AG09319 (cell line): Measurements from ENCODE around the gene ENPEP.

ENCODE experiments used
- DNase-seq: peaks from one replicate; pipeline ENCODE4 v3.0.0-alpha.2; 2010; ENCODE audit warnings: low read depth; ENCODE audit errors: extremely low read depth
- TF ChIP-seq, protein P1 (sequence below): IDR thresholded peaks from 2 replicates; pipeline ENCODE4 v1.5.1; 2011; ENCODE audit warnings: low read depth, mild to moderate bottlenecking, inconsistent platforms, low read length, moderate library complexity

ENPEP gene

GRCh38 chr4:110514889-110515479 is 39.0 kb downstream of the ENPEP start:
- TF ChIP-seq, protein P1, sequence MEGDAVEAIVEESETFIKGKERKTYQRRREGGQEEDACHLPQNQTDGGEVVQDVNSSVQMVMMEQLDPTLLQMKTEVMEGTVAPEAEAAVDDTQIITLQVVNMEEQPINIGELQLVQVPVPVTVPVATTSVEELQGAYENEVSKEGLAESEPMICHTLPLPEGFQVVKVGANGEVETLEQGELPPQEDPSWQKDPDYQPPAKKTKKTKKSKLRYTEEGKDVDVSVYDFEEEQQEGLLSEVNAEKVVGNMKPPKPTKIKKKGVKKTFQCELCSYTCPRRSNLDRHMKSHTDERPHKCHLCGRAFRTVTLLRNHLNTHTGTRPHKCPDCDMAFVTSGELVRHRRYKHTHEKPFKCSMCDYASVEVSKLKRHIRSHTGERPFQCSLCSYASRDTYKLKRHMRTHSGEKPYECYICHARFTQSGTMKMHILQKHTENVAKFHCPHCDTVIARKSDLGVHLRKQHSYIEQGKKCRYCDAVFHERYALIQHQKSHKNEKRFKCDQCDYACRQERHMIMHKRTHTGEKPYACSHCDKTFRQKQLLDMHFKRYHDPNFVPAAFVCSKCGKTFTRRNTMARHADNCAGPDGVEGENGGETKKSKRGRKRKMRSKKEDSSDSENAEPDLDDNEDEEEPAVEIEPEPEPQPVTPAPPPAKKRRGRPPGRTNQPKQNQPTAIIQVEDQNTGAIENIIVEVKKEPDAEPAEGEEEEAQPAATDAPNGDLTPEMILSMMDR: peak; percentile 64
- DNase-seq: no peak

GRCh38 chr4:110515676-110516075 is 39.7 kb downstream of the ENPEP start:
- no peak for DNase-seq
- TF ChIP-seq, protein P1: no peak

- no peak for DNase-seq
- TF ChIP-seq, protein P1: peak; percentile 82
These were observed 40.4 kb downstream of the ENPEP start for GRCh38 chr4:110516106-110516922.

DNA sequence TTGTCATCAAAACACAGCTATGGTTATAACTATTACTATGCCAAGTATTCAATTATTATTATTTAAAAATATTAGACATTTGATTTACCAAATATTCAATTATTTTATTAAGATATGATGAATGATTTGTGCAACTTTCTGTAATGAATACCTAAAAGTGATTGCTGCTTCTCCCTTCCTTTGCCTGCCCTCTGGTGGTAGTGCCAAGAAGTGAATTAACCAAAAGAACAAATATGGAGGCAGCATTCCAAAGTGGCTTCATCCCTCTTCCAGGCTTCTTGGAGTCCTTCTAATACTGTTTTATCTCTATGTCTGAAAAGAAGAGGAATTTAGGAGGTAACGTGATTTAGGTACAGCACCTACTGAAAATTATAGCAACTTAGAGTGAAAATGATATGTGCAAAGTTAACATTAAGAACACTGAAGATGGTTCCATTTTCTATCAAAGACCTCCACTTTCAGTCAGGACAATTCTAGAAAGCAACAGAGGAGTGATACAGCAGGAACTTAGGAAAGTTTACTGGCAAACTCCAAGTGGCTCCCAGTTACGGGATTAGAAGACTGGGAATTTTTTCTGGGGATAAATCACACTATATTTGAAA is 43.0 kb downstream of the ENPEP start:
- TF ChIP-seq, protein P1: peak; percentile 67
- no peak for DNase-seq

- no peak for DNase-seq
These were observed 44.9 kb downstream of the ENPEP start for GRCh38 chr4:110520886-110521285.

DNA sequence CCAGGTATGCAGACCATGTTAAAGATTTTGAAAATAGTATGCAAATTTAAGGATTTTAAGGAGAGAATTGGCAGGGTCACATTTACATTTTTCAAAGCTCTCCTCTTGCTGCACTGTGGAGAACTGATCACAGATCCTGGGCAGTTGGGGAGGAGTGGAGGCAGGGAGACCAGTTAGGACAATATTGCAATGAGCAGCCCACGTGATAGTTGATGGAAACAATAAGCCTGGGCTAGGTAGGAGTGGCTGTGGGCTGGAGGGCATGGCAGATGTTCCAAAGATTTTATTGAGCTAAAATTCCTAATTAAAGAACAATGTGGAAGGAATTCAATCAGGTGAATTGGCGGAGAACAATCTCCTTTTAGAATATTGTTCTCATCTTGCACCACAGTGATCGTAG is 50.6 kb downstream of the ENPEP start:
- TF ChIP-seq, protein P1: no peak
- DNase-seq: no peak

More at GRCh38 chr4:110520886-110521285, 44.9 kb downstream of the ENPEP start:
- TF ChIP-seq, protein P1: no peak

GRCh38 chr4:110527156-110527555 is 51.2 kb downstream of the ENPEP start:
- DNase-seq: no peak
- TF ChIP-seq, protein P1: no peak
